ENCODE measurements around the gene NPL. TPM values are rescaled to one million over a fixed set of nuclear protein-coding genes. Genes with fewer than 3 reads are reported as not detected.

Gene NPL
- total RNA-seq, 1 experiment from 2014 or later: 2.4 TPM

GRCh38 chr1:182765391-182765790 lies 24.2 kb upstream of the NPL start:
- Histone ChIP-seq H3K27me3 (ENCODE audit: insufficient read depth, low read length) (no peaks in the 10 kb centered on the region), H3K14ac (ENCODE audit: insufficient read depth, low read length) (no peak overlapping the region), H3K9ac (ENCODE audit: extremely low read depth, insufficient read length, low read length) (no peak overlapping the region), H2BK15ac (ENCODE audit: low read depth, low read length) (no peak overlapping the region), H3K27ac (ENCODE audit: insufficient read length, low read depth, low read length) (no peak overlapping the region), H2BK5ac (ENCODE audit: insufficient read length, low read length) (no peak overlapping the region), H3K79me2 (ENCODE audit: insufficient read depth, low read length) (no peaks in the 10 kb centered on the region), H2AK5ac (ENCODE audit: insufficient read length, low read length) (no peak overlapping the region), H4K5ac (ENCODE audit: insufficient read length, low read depth, low read length) (no peak overlapping the region), H4K91ac (ENCODE audit: insufficient read length, low read depth, low read length) (no peak overlapping the region), H3K23me2 (ENCODE audit: insufficient read length, low read depth, low read length, poor library complexity, severe bottlenecking) (no peaks in the 10 kb centered on the region), H3K9me3 (ENCODE audit: control insufficient read depth, low read depth, low read length) (peaks cover 7% of the 10 kb centered on the region), H4K8ac (replicated peaks; ENCODE audit: insufficient read length, low read depth, low read length) (no peak overlapping the region), H3K23ac (ENCODE audit: insufficient read length, low read depth, low read length) (no peak overlapping the region), H3K4me2 (ENCODE audit: insufficient read depth, insufficient read length, low read length) (no peak overlapping the region), H3K4ac (ENCODE audit: low read depth, low read length) (no peak overlapping the region), H2AFZ (ENCODE audit: low read length) (no peak overlapping the region), H3K79me1 (ENCODE audit: insufficient read depth, low read depth, low read length, poor library complexity, severe bottlenecking) (no peaks in the 10 kb centered on the region), H3K4me1 (ENCODE audit: insufficient read depth, low read length) (no peaks in the 10 kb centered on the region), H3T11ph (ENCODE audit: low read length) (no peak overlapping the region), H3K56ac (ENCODE audit: insufficient read length, low read depth, low read length) (no peak overlapping the region), H4K20me1 (ENCODE audit: control insufficient read depth, insufficient read depth, insufficient read length) (no peaks in the 10 kb centered on the region), H3K18ac (ENCODE audit: insufficient read length, low read depth, low read length) (no peak overlapping the region), H2BK12ac (ENCODE audit: insufficient read length, low read depth, low read length) (no peak overlapping the region), H2BK20ac (ENCODE audit: low read depth, low read length, poor library complexity, severe bottlenecking) (no peak overlapping the region), H2BK120ac (ENCODE audit: low read depth, low read length, poor library complexity, severe bottlenecking) (no peak overlapping the region)
- no peak for DNase-seq
- H3K36me3 Mint-ChIP-seq (ENCODE audit: insufficient read depth in 1 of 3, low read depth in 3 of 3): peaks cover 0 to 13% (median 10%) of the 10 kb centered on the region in 3 experiments; a peak in 4 of 7 replicates
- TF ChIP-seq CTCF (conservative IDR thresholded peaks at IDR 0.05): no peak
- H3K27ac Mint-ChIP-seq: no peak overlapping the region
- no peaks in the 10 kb centered on the region for H3K27me3 Mint-ChIP-seq (ENCODE audit: low read depth)
- WGBS (ENCODE audit: extremely low coverage, insufficient read length, low lambda C conversion rate): no CpG with 5 or more reads among the region's 3 CpGs
- H3K9me3 Mint-ChIP-seq: peaks cover 6 to 12% of the 10 kb centered on the region in 2 experiments
- no peak overlapping the region for H3K4me3 Mint-ChIP-seq
- peaks cover 15 to 17% of the 10 kb centered on the region in 2 experiments for H3K4me1 Mint-ChIP-seq
